Kidney (tissue), 14 donors: Measurements from ENCODE around the gene SEH1L. TPM values are rescaled to one million over a fixed set of nuclear protein-coding genes. Genes with fewer than 3 reads are reported as not detected.

Source experiments
- DNase-seq, 5 donors: peaks; one replicate each; pipeline ENCODE4 v3.0.0-alpha.2; 2013 to 2020
- FAIRE-seq: peaks from 2 replicates; lab custom pipeline; 2012; peaks lifted over from hg19 to GRCh38; lab: Jason Lieb, UNC
- H3K27ac ChIP-seq, 2 donors: one replicate each; pipeline ENCODE4 v1.7.0; 2013; ENCODE audit warnings: low read depth in 2 of 2, low read length in 2 of 2, inconsistent platforms in 1 of 2
- H3K27me3 ChIP-seq: one replicate; pipeline ENCODE4 v1.7.1; 2013; ENCODE audit warnings: low read length, inconsistent platforms; ENCODE audit not compliant: control insufficient read depth, insufficient read depth
- H3K36me3 ChIP-seq, 3 donors: one replicate each; pipeline versions ENCODE4 v1.7.0 to v1.7.1; 2013; ENCODE audit warnings: low read length in 3 of 3, control low read depth in 1 of 3, inconsistent platforms in 1 of 3; ENCODE audit not compliant: insufficient read depth in 3 of 3, control insufficient read depth in 2 of 3
- H3K4me1 ChIP-seq, 3 donors: one replicate each; pipeline versions ENCODE4 v1.7.0 to v1.7.1; 2013; ENCODE audit warnings: low read length in 3 of 3, inconsistent platforms in 1 of 3, low read depth in 1 of 3; ENCODE audit not compliant: control insufficient read depth in 2 of 3, insufficient read depth in 2 of 3
- H3K4me3 ChIP-seq, 3 donors: one replicate each; pipeline versions ENCODE4 v1.7.0 to v1.8.1; 2013; ENCODE audit warnings: low read length in 3 of 3, control low read depth in 1 of 3, inconsistent platforms in 1 of 3
- H3K9ac ChIP-seq, 3 donors: one replicate each; pipeline versions ENCODE4 v1.7.0 to v1.7.1; 2013; ENCODE audit warnings: low read length in 3 of 3, control low read depth in 1 of 3, inconsistent platforms in 1 of 3
- H3K9me3 ChIP-seq, 3 donors: one replicate each; pipeline versions ENCODE4 v1.7.0 to v1.7.1; 2013; ENCODE audit warnings: low read length in 3 of 3, control low read depth in 1 of 3, inconsistent platforms in 1 of 3; ENCODE audit not compliant: control insufficient read depth in 2 of 3, insufficient read depth in 1 of 3
- intact Hi-C: fragments of 100-400 bp; cut with DNase I; formaldehyde crosslinking; loops from one replicate; pipeline ENCODE4 v1.11.1; 2022
- polyA plus RNA-seq: library from polyadenylated mRNA; stranded (reverse); fragments of 350-450 nt; fragmentation: Illumina TruSeq; extraction: RNeasy Lipid Tissue Mini Kit (QIAGEN cat#74804); gene quantifications from one replicate; pipeline ENCODE4 v1.2.3, GENCODE V29; 2014; ENCODE audit warnings: low read depth, low replicate concordance; ENCODE audit not compliant: insufficient read depth
- total RNA-seq: library from RNA; stranded (reverse); fragmentation: NEBNext Ultra II Directional; extraction: Animal tissue kit (Norgen Biotek cat#: 25700); gene quantifications from one replicate; pipeline ENCODE4 v1.2.1, GENCODE V29; 2021
- TF ChIP-seq, protein P1 (sequence below): IDR thresholded peaks from 3 replicates; pipeline ENCODE4 v1.5.1; 2012; ENCODE audit warnings: mild to moderate bottlenecking, moderate library complexity, borderline replicate concordance; ENCODE audit not compliant: insufficient read depth; ENCODE audit errors: extremely low read depth
- donor health status: control.
- donor health status: control.
- donor health status: control.
- donor health status: control.
- donor health status: control.
- donor health status: DM: yes; HTN: yes; CAD: no.
- donor health status: Normal renal cell carcinoma (clear cell type).

The SEH1L gene
- total and polyA plus RNA-seq, 2 donors from 2014 or later, result 15.8 to 43.3 TPM

DNA sequence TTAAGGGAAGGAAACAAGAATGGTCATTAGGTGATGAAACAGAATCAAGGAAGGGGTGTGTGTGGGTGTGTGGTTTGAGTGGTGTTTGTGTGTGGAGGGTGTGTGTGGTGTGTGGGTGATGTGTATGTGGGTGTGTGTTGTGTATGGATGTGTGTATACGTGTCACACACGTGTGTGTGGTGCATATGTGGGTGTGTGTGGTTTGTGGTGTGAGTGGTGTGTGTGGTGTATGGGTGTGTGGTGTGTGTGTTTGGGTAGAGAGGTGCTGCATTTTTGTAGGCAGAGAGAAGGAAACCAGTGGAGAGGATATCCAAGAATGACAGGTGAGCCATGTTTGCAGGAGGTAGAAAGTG lies 42.3 kb downstream of the SEH1L start:
- Histone ChIP-seq H3K9ac (peak overlapping the region in 1 of 3 donors; percentile 70), H3K4me1 (peaks cover 7 to 13% (median 12%) of the 10 kb centered on the region in 3 donors), H3K9me3 (no peaks in the 10 kb centered on the region), H3K36me3 (peaks cover 0 to 2% (median 0%) of the 10 kb centered on the region in 3 donors), H3K27ac (no peak overlapping the region), H3K4me3 (peak overlapping the region; percentile 38 to 96 (median 81)), H3K27me3 (no peaks in the 10 kb centered on the region)
- peak in 2 of 5 donors; percentile 2 to 6 for DNase-seq
- intact Hi-C loops, result no loop called here
- FAIRE-seq, result no peak
- TF ChIP-seq, protein P1, sequence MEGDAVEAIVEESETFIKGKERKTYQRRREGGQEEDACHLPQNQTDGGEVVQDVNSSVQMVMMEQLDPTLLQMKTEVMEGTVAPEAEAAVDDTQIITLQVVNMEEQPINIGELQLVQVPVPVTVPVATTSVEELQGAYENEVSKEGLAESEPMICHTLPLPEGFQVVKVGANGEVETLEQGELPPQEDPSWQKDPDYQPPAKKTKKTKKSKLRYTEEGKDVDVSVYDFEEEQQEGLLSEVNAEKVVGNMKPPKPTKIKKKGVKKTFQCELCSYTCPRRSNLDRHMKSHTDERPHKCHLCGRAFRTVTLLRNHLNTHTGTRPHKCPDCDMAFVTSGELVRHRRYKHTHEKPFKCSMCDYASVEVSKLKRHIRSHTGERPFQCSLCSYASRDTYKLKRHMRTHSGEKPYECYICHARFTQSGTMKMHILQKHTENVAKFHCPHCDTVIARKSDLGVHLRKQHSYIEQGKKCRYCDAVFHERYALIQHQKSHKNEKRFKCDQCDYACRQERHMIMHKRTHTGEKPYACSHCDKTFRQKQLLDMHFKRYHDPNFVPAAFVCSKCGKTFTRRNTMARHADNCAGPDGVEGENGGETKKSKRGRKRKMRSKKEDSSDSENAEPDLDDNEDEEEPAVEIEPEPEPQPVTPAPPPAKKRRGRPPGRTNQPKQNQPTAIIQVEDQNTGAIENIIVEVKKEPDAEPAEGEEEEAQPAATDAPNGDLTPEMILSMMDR, result no peak

DNA sequence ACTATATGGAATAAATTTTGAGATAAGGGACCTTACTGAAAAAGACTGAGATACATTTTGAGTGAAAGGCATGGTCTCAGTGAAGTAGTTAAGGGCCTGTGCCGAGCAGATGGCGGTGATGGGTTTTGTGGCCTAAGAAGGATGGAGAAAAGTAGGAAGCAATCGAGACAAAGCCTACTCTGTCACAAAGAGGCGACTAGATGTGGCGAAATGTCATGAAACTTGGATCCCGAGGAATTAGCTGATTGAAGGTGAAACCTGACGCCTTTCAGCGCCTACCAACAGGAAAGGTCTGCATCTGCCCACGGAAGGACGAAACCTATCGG lies 42.8 kb downstream of the SEH1L start:
- Histone ChIP-seq H3K9me3 (no peaks in the 10 kb centered on the region), H3K9ac (peak overlapping the region; percentile 63 to 86 (median 70)), H3K36me3 (peaks cover 0 to 2% (median 0%) of the 10 kb centered on the region in 3 donors), H3K4me1 (peaks cover 7 to 13% (median 12%) of the 10 kb centered on the region in 3 donors), H3K27me3 (no peaks in the 10 kb centered on the region), H3K27ac (peak overlapping the region; percentile 33 to 79), H3K4me3 (peak overlapping the region; percentile 81 to 96 (median 86))
- DNase-seq (no peak), FAIRE-seq (no peak)
- TF ChIP-seq, protein P1, result no peak
- intact Hi-C loops, result no loop called here

GRCh38 chr18:12990967-12991820 lies 43.4 kb downstream of the SEH1L start, which contains the start of gene CEP192:
TSS of gene CEP192 (plus strand) at chr18:12991362. CDS start at chr18:12999425, 8,063 bp downstream.
- peak within 1 kb of the TSS; percentile 79 to 84 for H3K27ac ChIP-seq
- peak within 1 kb of the TSS; percentile 86 to 92 (median 88) for H3K9ac ChIP-seq
- peak; percentile 99 for DNase-seq
- intact Hi-C loops, result no loop called here
- no peaks in the 10 kb centered on the region for H3K9me3 ChIP-seq
- TF ChIP-seq, protein P1, result no peak
- H3K4me3 ChIP-seq, result peak within 1 kb of the TSS; percentile 86 to 98 (median 96)
- H3K27me3 ChIP-seq, result no peaks in the 10 kb centered on the region
- FAIRE-seq, result peak; percentile 92
- peaks cover 7 to 13% (median 12%) of the 10 kb centered on the region in 3 donors for H3K4me1 ChIP-seq
- H3K36me3 ChIP-seq, result peaks cover 0 to 2% (median 0%) of the 10 kb centered on the region in 3 donors
